HK-2 (cell line): ENCODE results near the gene WNT1.
A peak's percentile ranks its signal among the peaks of the same experiment; 100 is the strongest.

Source experiments
- DNase-seq: peaks from one replicate; pipeline ENCODE4 v3.0.0-alpha.2; 2018; ENCODE audit not compliant: unreplicated experiment

Gene WNT1

DNA sequence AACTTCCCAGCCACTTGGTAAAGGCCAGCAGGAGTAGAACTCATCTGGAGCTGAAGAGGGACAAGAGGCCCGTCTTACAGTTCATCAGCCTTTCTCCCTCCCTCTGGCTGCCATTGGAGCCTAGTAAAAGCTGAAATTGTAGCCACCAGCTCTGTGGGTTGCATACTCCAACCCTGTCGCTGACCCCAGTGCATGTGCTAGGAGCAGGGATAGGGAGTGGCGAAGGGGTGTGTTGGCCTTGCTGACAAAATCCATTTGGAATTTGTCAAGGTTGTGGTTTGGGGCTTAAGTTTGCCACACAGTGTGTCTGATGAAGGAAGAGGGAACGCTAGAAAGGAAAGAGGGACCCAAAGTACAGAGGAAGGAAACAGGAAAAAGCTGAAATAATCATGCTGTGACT, 16.8 kb upstream of the WNT1 start:
- DNase-seq, result no peak

DNA sequence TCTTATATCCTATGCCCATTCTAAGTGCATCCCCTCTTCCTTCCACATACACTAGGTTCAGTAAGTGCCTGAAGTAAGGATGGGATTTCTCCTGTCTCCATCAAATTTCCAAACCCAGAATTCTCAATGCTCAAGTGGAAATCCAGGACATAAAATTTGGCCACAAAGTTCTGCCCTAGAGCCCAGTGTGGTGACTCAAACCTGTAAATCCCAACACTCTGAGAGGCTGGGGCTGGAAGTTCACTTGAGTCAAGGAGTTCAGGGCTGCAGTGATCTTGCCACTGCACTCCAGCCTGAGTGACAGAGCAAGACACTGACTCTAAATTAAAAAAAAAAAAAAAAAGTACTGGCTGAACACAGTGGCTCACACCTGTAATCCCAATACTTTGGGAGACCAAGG, 16.3 kb upstream of the WNT1 start:
- no peak for DNase-seq

DNA sequence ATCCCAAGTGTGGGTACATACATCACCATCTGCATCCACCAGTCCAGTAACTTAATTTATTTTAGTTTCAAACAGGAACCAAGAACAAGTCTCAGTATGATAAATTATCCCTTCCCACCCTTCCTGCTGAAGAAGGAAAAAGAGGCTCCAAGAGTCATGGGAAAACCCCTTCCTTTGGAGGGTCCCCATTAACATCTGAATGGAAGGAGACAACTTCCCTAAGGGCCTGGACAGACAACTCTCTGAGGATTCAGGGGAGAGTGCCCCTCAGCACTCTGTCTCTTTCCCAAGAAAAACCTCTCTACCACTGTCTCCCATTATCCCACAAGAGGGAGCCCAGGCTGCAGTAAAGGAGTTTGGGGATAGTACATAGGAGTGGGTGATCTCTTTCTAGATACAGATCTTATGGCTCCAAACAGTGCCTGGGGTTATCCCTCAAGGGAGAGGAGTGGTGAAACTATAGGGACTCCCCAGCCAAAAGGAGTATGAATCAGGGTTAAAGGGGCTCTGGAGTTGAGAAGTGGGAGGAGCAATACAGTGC, 12.8 kb upstream of the WNT1 start:
- DNase-seq, result no peak

DNA sequence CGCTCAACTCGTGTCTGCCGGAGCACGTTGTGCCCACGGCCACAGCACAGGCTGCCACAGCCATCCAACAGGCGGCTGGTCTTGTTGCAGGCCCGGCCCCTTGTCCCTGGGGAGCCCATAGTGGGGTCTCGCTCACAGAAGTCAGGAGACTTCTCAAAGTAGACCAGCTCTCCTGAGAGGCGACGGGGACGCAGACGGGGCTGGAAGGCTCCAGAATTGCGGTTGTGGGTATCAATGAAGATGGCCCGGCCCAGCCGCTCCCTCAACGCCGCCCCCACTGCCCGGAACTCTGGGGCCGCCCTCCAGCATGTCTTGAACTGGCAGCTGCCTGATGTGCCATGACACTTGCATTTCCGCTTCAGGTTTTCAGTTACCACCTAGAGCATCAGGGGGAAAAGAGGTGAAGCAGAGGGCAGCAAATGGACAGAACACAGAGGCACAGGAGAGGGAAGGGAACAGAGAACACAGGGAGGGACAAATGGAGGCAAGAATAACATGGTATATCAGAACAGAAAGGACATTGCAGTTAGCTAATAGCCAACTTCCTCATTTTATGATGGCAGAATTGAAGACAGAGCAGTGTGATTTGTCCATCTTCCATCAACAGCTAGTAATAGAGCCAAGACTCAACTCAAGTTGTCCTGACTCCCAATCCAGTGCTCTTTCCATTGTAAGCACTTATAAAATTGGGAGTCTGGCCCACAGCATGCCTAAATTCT, 11.8 kb upstream of the WNT1 start:
- no peak for DNase-seq

DNA sequence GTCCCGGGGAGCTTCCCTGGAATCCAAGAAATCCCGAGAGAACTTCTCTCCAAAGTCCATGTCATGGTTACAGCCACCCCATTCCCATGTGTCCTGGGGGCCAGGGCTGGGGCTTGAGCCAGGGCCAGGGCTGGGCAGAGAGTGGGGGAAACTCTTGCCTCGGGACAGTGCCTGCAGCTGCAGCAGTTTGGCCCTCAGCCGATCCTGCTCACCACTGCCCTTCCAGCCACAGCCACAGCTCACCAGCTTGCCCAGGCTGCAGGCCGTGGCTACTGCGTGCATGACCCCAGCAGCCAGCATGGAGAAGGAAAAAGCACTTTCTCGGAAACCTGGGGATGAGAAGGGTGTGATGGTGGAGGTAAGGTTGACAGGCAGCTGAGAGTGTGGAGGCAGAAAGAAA, 10.1 kb upstream of the WNT1 start:
- no peak for DNase-seq

DNA sequence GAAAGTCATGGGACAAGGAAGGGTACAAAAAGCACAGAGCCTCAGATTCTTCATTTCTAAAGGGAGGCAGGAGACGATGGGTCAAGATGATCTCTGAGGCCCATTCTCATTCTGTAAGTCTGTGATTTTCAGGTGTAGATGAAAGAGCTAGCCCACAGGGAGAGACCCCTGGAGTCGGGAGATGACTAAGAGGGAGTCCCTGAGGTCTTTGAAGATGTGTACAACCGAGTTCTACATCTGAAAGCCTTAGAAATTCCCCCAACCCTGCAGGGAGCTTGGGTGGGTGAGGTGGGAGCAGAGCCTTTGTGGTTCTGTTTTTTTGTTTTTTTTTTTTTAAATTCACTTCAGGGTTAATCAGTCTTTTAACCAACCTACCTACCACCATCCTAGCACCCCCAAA, 9.7 kb upstream of the WNT1 start:
- DNase-seq, result no peak

DNA sequence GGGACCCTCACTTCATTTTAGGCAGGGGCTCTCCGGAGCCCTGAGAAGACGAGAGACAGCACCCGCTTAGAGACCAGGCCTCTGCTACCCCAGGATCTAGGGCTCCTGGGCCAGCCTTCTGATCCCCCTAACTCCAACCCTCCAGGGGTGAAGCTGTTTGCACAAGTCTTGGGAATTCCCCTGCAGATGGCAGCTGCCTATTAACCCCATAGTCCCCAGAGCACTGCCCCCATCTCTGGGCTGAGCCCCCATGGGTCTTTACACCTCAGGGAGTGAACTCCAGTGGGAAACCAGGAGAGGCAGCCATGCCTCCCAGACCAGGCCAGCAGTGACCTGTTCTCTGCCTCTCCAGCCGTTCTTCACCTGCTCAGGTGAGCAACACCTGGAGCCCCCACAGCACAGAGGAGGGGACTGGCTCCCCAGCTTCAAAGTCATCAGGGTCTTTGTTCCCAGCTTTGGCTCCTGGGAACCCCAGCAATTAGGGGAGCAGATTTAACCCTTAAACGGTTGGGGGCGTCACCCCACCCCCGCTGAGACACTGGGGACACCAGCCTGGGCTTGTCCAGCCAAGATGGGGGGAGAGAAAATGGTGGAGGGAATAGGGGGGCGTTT, 8.9 kb upstream of the WNT1 start:
- no peak for DNase-seq

DNA sequence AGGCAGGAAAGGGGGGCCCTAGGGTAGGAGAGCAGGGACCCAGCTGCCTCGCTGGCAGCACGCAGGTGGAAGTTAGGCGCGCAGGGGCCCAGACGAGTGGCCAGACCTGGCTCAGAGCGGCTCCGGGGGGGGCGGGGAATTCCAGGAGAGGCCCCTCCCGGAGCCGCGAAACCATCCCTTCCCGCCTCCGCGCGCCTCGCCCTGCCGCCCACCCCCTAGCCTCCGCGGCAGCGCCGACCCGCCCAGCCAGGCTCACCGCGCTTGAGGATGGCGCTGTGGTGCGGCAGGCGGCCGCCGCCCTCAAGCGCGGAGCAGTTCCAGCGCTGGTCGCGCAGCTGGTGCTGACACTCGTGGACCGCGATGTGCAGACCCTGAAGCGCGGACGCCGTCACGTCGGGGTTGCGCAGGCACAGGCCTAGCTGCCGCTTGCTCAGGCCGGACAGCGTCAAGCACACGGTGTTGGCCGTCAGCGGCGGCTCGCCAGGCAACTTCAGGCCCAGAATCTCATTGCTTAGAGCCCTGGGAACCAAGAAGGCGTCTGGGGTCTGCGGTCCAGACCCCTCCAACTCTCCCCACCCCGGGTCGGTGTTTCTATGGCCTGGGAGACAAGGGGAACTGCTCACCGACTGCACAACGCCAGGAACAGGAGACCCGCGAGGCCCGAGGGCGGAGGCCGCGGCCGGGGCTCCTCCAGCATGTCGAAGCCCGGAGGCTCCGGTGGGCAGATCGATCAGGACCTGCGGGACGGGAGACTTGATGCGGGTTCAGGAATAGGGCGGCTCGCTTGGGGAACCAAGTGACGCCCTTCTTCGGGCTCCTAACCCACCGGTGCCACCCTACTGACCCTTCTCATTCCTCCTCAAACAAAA, 8.1 kb upstream of the WNT1 start:
- DNase-seq, result no peak

DNA sequence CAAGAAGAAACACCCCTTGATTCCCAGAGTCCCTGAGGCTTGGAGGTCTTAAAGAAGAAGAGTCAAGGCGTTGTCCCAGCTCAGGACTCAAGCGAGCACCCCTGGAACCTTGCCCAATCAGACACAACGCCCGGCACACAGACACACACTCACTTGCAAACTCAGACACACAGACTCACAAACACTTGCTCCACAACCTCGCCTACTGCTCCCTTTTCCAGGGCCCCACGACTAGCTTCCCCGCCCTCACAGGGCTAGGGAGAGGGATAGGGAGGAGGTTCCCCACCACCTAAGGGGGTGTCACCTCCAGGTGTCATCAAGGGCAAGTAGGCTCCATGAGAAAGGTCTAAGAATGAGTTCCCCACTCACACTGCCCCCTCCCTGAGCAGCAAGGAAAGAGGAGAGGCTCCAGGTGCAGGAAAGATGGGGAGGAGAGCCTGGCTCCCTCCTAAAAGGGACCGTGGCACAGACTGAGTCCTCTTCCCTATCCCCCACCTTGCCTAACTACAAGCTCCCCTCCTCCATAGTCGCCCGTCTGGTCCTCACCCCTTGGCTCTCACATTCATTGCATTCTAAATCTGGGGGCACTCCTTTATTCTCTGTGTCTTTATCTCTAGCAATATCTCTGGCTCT, 7.3 kb upstream of the WNT1 start:
- DNase-seq, result no peak

DNA sequence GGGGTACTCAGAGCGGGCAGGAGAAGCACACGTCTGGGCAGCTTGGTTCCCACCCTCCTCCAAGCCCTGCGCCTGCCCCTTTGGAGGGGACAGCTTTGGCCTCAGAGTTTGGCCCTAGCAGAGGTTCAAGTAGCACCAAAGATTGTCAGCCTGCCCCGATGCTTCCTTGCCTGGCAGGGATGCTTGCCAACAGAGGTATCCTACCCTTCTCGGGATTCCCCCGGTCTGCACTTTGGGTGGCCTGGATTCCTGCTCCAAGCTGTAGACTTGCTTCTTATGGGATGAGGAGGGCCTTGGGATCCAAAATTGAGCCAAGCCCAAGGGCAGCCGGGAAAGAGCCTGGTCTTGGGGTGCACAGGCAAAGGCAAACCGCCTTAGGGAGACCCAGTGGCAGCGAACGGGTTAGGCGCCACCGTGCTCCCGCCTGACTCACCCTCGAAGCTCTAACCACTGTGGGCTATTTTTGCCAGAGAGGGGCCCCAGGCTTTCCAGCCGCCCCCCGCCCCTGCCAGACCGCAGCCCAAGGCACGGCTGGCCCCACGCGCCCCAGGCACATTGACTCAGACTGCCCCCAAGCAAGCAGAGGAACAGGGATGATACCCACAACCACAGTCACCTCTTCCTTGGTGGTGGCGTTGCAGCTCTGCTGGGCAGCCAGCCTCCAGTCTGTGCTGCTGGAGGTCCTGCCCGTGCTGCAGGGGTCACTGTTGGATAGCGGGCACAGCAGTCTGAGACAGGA, 5.7 kb upstream of the WNT1 start:
- peak; percentile 74 for DNase-seq

DNA sequence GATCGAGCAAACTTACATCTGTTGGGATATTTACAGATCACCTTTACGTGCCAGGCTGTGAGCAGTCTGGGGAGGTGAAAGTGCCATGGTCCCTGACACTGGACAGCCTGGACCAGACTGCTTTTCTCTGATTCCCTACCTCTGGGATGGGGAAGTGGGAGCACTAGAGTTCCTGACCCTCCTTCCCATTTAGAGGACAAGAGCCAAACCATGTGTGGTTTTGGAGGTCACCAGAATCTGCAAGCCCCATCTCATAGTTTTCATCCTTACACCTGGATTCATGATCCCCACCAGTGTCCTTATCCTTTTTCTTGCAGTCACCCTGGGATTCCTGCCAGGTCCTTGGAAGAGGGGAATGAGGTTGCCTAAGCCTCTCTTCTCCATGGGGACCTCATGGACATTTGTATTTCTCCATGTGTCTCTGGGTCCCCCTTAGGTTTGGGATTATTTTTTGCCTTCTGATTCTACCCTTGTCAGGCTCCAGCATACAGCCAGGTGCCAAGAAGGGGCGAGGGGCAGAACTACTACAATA, 5.1 kb upstream of the WNT1 start:
- DNase-seq, result no peak

DNA sequence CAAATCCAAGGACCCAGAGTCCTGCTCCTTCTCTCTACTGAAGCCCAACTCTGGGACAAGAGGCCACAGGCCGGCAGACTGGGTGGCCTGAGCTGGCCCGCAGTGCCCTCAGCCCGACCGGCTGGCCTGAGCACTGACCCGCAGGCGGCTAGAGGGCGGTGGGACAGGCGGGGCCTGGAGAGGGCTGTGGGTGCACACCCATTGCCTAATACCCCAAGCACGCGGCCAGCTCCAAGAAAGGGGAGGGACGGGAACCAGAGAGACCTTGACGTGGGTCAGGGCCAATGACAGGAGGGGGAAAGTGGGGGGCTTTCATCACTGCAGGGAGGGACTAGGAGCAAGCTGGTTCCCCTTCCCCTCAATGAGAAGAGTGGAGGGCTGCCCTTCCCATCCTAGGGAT, 4.6 kb upstream of the WNT1 start:
- DNase-seq, result no peak

DNA sequence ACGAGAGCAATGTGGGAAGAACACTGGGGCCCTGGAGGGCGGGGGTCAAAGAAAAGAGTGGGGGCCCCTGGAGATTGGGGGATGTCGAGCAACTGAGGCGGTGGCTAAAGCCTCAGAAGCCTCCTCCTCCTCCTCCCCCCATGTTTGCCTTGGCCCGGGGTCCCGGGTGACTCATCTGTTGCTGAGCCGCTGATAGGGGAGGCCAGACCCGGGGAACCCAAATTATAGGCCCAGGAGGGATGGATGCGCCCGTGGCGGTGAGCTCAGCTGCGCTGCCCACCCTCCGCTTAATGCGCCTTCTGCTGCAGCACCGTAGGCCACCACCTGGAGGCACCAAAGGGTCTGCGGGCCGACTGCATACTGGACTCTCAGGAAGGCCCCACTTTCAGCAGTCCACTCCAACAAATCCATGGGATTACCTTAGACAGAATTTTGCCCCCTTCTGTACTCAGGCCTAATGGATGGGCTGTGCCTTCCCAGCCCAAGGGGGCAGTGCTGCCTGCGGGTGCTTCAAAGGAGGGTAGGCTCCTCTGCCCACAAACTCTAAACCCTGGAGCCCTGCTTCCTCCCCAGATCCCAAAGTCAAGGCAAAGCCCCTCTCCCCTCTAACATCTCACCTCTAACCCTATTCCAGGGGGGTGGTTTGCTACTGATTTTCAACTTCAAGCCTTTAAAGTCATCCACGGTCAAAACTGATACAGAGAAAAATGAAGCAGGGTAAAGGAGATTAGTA, 4.0 kb upstream of the WNT1 start:
- DNase-seq, result no peak

DNA sequence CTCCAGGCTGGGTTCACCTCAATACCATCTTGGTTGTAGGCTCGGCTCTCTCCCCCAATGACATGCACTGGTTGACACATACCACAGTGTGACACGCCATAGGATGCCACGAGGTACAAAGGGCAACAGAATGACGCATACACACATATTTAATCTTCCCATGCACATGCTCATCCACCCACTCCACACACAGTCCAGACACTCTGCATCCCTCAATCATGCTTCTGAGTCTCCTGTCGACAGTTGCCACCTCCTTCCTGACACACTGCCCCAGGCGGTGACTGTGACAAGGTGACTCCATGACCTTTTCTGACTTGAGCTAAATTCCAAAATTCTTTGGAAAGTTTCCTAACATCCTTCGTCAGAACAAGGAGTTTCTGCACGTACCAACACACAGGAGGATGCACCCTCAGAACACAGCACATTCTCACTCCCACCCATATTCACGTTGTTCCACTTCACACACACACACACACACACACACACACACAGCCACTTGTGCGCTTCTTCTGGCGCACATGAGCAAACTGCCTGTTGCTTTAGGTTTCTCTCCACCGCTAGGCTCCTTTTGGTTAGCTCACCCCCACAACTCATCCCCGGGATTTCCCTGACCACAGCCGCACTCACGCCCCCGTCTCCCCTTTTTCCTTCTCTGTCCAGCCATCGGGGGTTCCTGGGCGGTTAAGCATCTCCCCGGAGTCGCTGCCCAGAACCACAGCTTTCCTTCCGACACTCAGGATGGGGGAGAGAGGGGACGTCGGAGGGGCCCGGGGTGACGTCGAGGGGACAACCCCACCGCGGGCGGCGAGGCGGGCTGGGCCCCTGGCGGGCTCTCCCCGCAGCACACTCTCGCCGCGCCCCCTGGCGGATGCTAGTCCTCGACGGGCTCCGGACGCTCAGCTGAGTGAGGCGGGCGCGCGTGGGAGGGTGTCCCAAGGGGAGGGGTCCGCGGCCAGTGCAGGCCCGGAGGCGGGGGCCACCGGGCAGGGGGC, 536 bp upstream of the WNT1 start:
- peak; percentile 62 for DNase-seq

DNA sequence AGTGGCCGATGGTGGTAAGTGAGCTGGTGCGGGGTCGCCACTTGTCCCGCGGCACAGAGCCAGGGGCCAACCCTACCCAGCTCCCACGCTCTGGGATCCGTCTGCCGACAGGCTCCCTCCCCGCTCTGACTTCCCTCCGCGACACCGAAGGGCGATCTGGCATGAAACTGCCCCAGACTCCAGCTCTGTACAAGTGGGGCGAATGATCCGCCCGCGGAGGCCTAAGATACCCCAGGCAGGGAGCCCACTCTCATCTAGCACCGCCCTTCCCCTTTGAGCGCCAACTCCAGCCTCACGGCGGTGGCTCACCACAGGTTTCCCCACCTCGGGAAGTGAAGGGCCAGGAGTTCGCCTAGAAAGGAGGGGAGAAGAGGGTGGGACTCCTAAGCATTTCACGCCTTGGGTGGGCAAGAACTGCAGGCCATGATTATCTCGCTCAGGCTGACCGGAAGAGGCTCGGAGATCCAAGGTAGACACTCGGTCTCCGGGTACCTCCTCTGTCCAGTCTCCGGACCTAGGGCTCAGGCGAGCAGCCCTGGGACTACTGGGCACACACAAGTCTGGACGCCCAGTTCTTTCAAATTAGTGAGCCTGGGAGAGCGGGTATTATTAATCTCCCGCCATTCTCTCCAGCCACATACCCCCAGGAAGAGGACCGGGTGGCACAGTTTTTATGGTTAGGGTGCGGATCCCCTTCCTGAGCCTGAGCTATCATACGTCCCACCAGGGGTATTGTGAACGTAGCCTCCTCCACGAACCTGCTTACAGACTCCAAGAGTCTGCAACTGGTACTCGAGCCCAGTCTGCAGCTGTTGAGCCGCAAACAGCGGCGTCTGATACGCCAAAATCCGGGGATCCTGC, 849 bp downstream of the WNT1 start:
- no peak for DNase-seq

DNA sequence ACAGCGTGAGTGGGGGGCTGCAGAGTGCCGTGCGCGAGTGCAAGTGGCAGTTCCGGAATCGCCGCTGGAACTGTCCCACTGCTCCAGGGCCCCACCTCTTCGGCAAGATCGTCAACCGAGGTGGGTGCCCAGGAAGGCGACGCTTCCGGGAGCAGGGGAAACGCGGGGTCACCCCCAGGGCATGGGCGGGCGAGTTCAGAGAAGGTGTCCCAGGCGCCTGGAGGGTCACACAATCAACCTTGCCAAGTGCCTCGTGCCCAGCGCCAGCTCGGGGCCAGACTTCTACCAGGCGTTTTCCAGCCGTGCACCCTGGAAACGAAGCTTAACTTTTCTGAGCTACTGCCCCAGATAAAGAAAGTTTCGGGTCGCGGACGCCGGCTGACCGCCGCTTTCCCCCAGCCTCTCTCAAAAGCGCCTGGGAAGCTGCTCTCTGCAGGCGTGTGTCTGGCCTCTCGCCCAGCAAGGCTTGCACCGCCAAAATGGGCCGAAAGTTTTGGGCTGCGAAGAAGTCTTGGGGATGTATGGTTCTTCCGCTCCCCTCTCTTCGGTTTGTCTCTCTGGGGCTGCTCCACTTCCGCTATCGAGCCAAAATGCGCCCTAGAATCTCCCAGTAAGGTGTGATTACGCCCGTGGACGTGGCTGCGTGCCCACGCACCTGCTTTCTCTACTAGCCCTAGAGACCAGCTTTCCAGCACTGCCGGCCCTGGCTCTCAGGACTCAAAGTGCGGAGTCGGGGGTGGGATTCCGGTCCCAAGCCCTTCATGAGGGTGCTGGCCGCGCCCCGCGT, 1.7 kb downstream of the WNT1 start:
- DNase-seq, result no peak

DNA sequence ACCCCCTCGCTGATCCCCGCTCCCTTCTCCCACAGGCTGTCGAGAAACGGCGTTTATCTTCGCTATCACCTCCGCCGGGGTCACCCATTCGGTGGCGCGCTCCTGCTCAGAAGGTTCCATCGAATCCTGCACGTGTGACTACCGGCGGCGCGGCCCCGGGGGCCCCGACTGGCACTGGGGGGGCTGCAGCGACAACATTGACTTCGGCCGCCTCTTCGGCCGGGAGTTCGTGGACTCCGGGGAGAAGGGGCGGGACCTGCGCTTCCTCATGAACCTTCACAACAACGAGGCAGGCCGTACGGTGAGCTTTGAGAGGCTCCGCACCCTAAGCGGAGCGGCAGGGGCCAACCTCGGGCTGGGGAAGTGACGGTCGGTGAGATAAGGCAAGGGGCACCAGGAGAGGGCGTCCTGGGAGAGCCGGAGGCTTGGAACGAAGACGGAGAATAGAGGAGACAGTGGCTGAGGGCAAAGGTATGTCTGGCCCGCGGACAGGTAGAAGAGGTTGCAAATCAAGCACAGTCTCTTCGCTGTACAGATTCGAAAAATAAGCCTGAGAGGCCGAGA, 2.3 kb downstream of the WNT1 start:
- no peak for DNase-seq
